ENCODE measurements around the gene SPANXD.
"Not testable (repeated sequence)": the region's sequence is repeated elsewhere in the genome, so short reads cannot be mapped to it uniquely, and the experiment has no call there.

Gene SPANXD, protein sequence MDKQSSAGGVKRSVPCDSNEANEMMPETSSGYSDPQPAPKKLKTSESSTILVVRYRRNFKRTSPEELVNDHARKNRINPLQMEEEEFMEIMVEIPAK

DNA sequence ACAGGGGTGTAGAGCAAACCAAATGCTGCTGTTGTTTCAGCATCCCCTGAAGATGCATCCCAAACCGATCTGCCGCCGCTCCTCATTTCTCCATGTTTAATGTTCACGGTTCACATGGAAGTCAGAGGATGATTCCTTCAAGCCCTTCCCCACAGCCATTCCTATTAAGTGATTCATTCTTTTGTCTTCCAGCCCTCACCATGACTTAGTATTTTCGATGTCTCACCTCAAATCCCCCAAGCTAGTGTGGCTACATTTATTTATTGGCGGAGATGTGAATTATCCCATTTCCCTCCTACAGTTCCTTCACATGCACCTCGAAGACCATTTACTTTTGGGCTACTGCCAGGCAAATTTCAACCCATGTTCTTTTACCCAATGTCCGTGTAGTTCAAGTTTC lies at the start of gene SPANXD:
Gene SPANXD, minus strand, starts transcription at position 101 of the 400 bp plus-strand sequence. CDS start 334 bp downstream, outside the sequence.
- DNase-seq: not testable (repeated sequence)

DNA sequence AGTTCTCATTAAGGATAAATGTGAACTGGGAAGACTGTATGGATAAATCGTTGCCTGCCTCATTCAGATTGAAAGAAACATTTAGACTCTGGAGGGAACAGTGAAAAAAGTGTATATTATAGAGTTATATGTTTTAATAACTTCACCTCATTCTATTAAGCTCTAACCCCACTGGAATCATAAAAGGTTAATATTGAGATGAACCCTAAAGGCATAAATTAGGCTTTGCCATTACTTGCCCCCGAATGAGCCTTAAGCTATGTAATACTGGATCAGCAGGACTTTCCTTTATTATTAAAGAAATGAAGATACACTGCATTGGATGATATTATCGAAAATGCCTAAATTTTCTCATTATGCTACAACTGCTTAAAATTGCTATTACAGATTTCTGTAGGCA lies 44.1 kb upstream of the SPANXD start:
- DNase-seq: no peak

DNA sequence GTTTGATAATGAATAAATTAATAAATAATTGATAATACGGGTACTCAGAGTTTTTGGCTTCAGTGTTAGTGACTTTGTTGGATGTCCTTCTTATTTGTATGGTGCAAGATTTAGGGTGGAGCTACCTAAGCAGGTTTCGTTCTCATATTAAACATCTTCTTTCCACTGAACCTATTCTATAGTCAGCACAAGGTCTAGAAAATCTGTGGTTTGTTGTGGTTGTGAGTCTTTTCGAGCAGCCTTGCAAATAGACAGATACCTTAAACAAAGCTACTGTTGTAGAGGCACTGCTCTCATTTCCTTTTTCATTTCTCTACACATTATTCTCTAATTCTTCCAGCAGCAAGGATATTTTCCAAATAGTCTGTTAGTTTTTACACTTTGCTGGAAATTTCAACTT lies 38.1 kb upstream of the SPANXD start:
- no peak for DNase-seq

DNA sequence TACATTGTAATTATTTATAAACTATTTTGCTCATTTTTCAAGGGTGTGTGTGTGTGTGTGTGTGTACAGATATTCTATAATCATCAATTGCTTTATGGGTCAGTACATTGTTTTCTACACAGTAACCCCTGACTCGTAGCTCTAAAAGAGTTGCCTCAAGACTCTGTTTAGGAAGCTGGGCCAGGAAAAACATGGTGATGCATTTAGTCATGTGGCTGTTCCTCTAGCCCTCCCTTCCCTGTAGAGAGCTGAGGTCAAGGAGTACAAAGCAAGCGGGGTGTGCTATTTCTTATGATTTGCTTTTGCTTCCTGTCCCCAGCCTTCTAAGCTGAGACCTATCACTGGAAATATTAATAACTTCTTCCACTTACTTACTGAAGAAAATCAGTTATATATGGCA lies 34.8 kb upstream of the SPANXD start:
- DNase-seq: no peak

DNA sequence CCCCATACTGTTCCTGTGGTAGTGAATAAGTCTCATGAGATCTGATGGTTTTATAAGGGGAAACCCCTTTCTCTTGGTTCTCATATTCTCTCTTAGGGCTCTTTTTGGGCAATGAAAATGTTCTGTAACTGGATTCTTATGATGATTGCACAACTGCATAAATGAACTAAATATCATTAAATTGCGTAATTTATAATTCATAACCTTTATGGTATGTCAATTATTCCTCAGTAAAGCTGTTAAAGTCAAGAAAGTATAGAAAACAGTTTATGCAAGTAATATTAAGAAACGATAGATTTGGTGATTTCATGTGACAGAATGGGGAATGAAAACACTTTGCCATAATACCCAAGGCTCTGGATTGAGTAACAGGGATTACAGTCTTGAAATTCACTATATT lies 33.5 kb upstream of the SPANXD start:
- DNase-seq: no peak

DNA sequence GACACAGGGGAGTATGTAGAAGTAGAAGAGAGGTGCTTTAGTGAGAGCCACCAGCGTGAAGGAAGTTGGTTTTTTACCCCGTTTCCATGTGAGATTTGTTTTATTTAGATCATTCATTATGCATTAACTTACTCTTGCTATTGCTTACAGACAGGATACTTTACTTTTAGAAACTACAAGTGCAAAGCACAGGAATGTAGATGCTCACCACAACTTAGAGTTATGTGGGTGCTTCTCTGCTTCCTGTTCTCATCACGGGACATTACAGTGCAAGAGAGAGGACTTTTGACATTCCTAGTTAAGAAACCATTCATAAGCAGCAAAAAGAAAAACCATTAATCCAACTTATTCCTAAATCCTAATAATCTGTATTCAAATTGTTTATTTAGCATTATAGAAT lies 25.6 kb upstream of the SPANXD start:
- no peak for DNase-seq

DNA sequence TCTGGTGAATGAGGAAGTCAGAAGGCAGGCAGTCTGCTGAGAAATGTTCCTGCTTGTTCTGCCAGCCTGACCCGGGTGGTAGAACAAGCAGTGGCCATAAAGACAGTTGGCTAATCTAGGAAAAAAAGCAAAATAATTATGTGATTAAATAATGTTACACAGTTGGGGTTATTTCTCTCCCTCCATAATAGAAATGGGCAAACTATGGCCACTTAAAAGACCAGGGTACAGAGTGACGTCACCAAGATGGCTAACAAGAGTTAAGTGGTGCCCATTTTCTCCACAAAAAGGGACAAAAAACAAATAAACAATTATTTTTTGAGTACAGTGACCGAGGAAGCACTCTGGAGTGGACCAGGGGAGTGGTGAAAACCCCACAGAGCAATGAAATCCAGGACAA lies 16.1 kb upstream of the SPANXD start:
- DNase-seq: no peak

DNA sequence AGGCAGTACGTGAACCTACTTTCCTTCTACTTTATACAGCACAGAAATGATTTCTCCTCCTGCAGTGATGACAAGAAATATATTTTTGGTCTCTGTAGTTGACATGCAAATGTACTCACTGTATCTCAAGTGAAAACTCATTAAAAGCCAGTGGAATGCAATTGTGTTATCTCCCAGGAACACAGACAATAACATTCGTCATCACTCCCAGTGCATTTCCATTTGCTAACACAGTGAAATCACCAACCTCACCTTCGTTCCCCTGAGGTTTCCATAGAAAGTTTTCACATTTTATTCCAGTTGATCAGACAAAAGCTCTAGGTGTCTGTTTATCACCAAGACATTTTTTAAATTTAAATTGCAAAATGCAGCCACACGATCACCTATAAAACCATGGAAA lies 2.5 kb upstream of the SPANXD start:
- DNase-seq: no peak

DNA sequence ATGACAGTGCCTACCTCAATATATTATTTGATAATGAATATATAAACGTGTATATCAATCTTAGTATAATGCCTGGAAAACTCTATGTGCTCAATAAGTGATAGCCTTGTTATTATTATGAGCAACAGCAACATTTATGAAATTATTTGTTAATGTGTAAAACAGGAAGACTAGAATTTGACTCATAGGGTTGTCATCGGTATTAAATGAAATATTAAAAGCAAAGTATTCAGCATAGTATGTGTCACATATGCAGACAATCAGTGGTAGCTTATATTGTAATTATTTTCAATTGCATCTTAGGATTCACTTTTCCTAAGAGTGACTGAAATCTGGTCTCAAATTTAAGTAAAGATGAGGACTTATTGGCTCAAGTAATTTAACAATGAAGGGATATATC lies 24.6 kb downstream of the SPANXD start:
- DNase-seq: no peak

DNA sequence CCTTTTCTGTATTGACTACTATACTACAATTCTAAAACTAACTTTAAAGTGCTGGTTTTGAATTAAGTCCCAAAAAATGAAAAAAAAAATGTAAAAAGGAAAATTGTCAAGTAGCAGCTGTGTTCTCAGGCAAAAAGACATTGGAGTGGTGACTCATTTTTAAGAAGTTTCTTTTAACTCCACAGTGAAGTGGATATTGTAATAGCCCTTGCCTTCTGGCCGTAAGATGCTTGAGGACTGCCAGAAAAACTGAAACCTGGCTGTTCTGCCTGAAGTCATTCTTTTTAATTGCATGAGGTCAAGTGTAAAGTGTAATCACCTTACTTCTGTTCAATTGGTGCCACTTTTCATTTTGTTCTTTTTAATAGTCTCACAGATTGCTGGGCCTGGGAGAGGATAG lies 28.9 kb downstream of the SPANXD start:
- DNase-seq: no peak

DNA sequence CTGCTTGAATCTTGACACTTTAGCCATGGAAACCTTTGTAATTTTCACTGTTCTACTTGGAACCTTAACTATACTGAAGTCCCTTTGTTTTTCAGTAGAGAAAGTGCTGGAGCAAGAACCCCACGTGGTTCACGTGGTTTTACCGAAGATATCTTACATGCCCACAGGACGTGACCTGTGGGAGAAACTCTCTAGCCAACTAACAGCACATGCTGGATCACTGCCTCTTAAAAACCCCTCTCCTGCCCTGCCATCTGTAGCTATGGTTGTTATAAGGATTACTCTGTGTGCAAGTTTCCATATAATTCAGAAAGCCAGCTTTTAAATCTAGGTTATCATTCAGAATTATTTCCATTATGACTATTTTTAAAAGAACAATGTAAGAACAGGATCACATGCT lies 30.2 kb downstream of the SPANXD start:
- no peak for DNase-seq

DNA sequence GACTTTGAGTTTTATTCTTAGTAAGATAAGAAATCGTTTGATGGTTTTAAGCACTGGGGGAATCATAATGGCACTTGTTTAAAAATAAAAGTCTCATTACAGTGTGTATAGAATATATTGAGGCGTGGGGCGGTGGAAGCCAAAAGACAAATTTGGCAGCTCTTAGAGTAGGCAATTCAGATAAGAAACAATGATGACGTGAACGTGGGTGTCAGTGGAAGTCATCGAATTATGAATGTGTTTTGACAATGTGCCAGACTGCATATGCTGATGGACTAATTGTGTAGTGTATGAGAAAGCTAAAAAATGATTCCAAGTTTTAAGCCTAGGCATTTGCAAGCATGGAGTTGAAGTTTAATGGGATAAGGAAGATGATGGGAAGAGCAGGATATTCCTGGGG lies 35.8 kb downstream of the SPANXD start:
- no peak for DNase-seq

DNA sequence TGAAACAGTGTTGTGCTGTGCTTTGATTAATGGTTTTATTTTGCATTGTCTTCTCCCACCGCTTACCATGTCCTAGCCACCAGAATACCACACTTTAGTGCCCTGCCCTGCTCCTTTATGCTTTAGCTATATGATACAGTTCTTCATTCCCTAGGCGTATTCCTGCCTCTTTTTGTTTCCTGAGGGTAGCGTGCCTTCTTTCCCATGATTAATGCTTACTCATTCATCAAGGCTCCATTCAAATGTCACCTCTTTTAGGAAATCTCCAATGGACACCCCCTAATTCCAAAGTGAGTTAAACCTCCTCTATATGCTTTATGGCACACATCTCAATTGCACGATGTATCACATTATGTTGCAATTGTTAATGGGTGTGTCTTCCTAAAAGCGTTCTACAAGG lies 46.3 kb downstream of the SPANXD start:
- no peak for DNase-seq
